HEK293T (cell line): ENCODE measurements around the gene SLC25A19.

Experiments
- CTCF ChIA-PET: fragments of 350-600 bp; formaldehyde crosslinking; extraction: SDS; loops from one replicate; lab custom pipeline; 2021; ENCODE audit warnings: antibody characterized with exemption, inconsistent platforms; lab: Yijun Ruan, JAX
- POLR2A ChIA-PET: fragments of 350-600 bp; formaldehyde crosslinking; extraction: SDS; loops from one replicate; lab custom pipeline; 2020; ENCODE audit warnings: antibody characterized with exemption, inconsistent platforms; lab: Yijun Ruan, JAX
- DNase-seq: peaks from one replicate; pipeline ENCODE4 v3.0.0; 2012; ENCODE audit warnings: mixed read lengths; ENCODE audit errors: extremely low spot score
- ARNT ChIP-seq: fragments of 450-650 bp; IDR thresholded peaks from 2 replicates; pipeline ENCODE4 v1.6.1; 2017; ENCODE audit warnings: mild to moderate bottlenecking
- BHLHE40 ChIP-seq: fragments of 450-650 bp; IDR thresholded peaks from 2 replicates; pipeline ENCODE4 v1.6.1; 2016; ENCODE audit warnings: mild to moderate bottlenecking, moderate library complexity, borderline replicate concordance
- CTBP1 ChIP-seq: fragments of 450-650 bp; IDR thresholded peaks from 2 replicates; pipeline ENCODE4 v1.6.1; 2016; ENCODE audit warnings: borderline replicate concordance
- ELF4 ChIP-seq: fragments of 450-650 bp; IDR thresholded peaks from 2 replicates; pipeline ENCODE4 v1.6.1; 2017; ENCODE audit warnings: antibody characterized with exemption
- FOXA1 ChIP-seq: fragments of 450-650 bp; IDR thresholded peaks from 2 replicates; pipeline ENCODE4 v1.6.1; 2016; ENCODE audit warnings: mild to moderate bottlenecking
- FOXK2 ChIP-seq: fragments of 450-650 bp; IDR thresholded peaks from 2 replicates; pipeline ENCODE4 v1.6.1; 2016; ENCODE audit warnings: mild to moderate bottlenecking
- FOXM1 ChIP-seq: fragments of 450-650 bp; IDR thresholded peaks from 2 replicates; pipeline ENCODE4 v1.6.1; 2017; ENCODE audit warnings: mild to moderate bottlenecking, borderline replicate concordance
- HDGF ChIP-seq: fragments of 450-650 bp; IDR thresholded peaks from 2 replicates; pipeline ENCODE4 v1.6.1; 2017; ENCODE audit warnings: antibody characterized with exemption, borderline replicate concordance
- L3MBTL2 ChIP-seq: fragments of 450-650 bp; conservative IDR thresholded peaks from 2 replicates; pipeline ENCODE4 v1.6.1; 2016; ENCODE audit warnings: mild to moderate bottlenecking
- LEF1 ChIP-seq: fragments of 450-650 bp; IDR thresholded peaks from 2 replicates; pipeline ENCODE4 v1.6.1; 2017; ENCODE audit warnings: mild to moderate bottlenecking, borderline replicate concordance
- NFRKB ChIP-seq: fragments of 450-650 bp; IDR thresholded peaks from 2 replicates; pipeline ENCODE4 v1.6.1; 2016; ENCODE audit warnings: mild to moderate bottlenecking, moderate library complexity
- SP1 ChIP-seq: fragments of 450-650 bp; IDR thresholded peaks from 2 replicates; pipeline ENCODE4 v1.6.1; 2017
- SUZ12 ChIP-seq: fragments of 450-650 bp; IDR thresholded peaks from 2 replicates; pipeline ENCODE4 v1.6.1; 2016; ENCODE audit warnings: mild to moderate bottlenecking
- TARDBP ChIP-seq: fragments of 450-650 bp; IDR thresholded peaks from 2 replicates; pipeline ENCODE4 v1.6.1; 2016
- ZNF384 ChIP-seq: fragments of 450-650 bp; IDR thresholded peaks from 2 replicates; pipeline ENCODE4 v1.6.1; 2016
- TF ChIP-seq, protein P1 (sequence below): fragments of 450-650 bp; IDR thresholded peaks from 2 replicates; pipeline ENCODE4 v1.6.1; 2016

The SLC25A19 gene

DNA sequence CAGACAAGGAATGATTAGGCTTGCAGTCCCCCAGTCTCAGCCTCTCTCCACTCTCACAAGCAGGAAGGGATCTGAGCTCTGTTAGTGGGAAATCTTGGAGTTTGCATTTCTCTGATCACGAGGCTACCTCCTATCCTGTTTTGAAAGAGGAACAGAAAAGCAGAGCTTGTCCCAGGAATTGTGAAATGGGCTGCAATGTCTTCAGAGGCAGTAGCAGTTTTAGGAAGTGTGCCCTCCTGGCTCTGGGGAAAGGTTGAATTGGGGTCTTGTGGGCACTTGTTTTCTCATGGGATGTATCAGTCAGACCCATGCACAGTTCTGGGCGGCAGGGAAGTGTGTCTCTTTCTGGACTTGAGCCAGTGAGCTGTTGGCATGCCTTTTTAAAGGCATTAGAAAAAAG is 60.9 kb downstream of the SLC25A19 start:
- ChIA-PET CTCF (interaction anchor here (1.4 to 3.0 kb wide), 2 partner anchors 11 to 114 kb away, joined by 4 to 21 read pairs; no protein-coding TSS in a partner anchor), POLR2A (interaction anchor here (1.3 to 1.8 kb wide), 2 partner anchors 10 to 23 kb away, joined by 4 to 6 read pairs; partner anchors contain the start of gene NUP85)
- no peak for DNase-seq
- TF ChIP-seq LEF1 (no peak), FOXK2 (no peak), TARDBP (no peak), SUZ12 (no peak), FOXM1 (no peak), ARNT (no peak), CTBP1 (no peak), ZNF384 (no peak), FOXA1 (no peak), SP1 (no peak), L3MBTL2 (no peak), HDGF (no peak), ELF4 (no peak), BHLHE40 (no peak), NFRKB (no peak)
- TF ChIP-seq, protein P1, sequence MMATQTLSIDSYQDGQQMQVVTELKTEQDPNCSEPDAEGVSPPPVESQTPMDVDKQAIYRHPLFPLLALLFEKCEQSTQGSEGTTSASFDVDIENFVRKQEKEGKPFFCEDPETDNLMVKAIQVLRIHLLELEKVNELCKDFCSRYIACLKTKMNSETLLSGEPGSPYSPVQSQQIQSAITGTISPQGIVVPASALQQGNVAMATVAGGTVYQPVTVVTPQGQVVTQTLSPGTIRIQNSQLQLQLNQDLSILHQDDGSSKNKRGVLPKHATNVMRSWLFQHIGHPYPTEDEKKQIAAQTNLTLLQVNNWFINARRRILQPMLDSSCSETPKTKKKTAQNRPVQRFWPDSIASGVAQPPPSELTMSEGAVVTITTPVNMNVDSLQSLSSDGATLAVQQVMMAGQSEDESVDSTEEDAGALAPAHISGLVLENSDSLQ = no peak

GRCh38 chr17:75227729-75228128 is 61.5 kb downstream of the SLC25A19 start:
- TF ChIP-seq ELF4 = no peak
- TF ChIP-seq, protein P1 = no peak
- TF ChIP-seq CTBP1 = no peak
- TF ChIP-seq ARNT = no peak
- TF ChIP-seq FOXA1 = no peak
- TF ChIP-seq FOXK2 = no peak
- TF ChIP-seq NFRKB = no peak
- no peak for TF ChIP-seq L3MBTL2
- TF ChIP-seq FOXM1 = no peak
- TF ChIP-seq TARDBP = no peak
- TF ChIP-seq HDGF = no peak
- TF ChIP-seq LEF1 = no peak
- no peak for TF ChIP-seq BHLHE40
- TF ChIP-seq SP1 = no peak
- TF ChIP-seq SUZ12 = no peak
- TF ChIP-seq ZNF384 = no peak
- POLR2A ChIA-PET = interaction anchor here (1.8 kb wide), 1 partner anchor 22 kb away, joined by 6 read pairs; the partner anchor contains the start of gene NUP85
- CTCF ChIA-PET = interaction anchor here (3.0 kb wide), 1 partner anchor 12 kb away, joined by 21 read pairs; no protein-coding TSS in a partner anchor
- DNase-seq = no peak

DNA sequence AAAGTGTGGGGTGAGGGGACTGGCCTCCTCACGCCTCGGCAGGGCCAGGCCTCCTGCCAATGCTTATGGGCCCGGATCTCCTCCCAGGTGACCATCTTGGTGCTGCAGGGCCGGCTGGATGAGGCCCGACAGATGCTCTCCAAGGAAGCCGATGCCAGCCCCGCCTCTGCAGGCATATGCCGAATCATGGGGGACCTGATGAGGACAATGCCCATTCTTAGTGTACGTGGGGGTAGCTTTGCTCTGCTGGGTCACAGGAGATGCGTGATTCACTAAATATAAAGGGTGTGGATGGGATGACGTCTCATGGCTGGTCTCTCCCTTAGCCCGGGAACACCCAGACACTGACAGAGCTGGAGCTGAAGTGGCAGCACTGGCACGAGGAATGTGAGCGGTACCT is 64.2 kb downstream of the SLC25A19 start:
- TF ChIP-seq ARNT = no peak
- no peak for TF ChIP-seq FOXM1
- no peak for TF ChIP-seq FOXK2
- TF ChIP-seq NFRKB = no peak
- TF ChIP-seq L3MBTL2 = no peak
- ChIA-PET POLR2A (no interaction called here), CTCF (interaction anchor here (0.8 kb wide), 1 partner anchor 14 kb away, joined by 3 read pairs; no protein-coding TSS in a partner anchor)
- no peak for DNase-seq
